ES-I3 (cell line): ENCODE measurements around the gene NTN1.

Source experiments
- H3K36me3 ChIP-seq: 2 replicates; pipeline ENCODE4 v1.6.1; 2013; ENCODE audit warnings: mild to moderate bottlenecking, low read length, control low read depth, moderate library complexity; ENCODE audit not compliant: insufficient read depth
- H3K4me1 ChIP-seq: 2 replicates; pipeline ENCODE4 v1.6.1; 2013; ENCODE audit warnings: mild to moderate bottlenecking, control low read depth, low read length; ENCODE audit not compliant: insufficient read depth
- H3K9ac ChIP-seq: 2 replicates; pipeline ENCODE4 v1.6.1; 2013; ENCODE audit warnings: low read depth, mild to moderate bottlenecking, low read length, moderate library complexity
- H3K9me3 ChIP-seq: 2 replicates; pipeline ENCODE4 v1.6.1; 2013; ENCODE audit warnings: mild to moderate bottlenecking, low read length, moderate library complexity; ENCODE audit not compliant: control insufficient read depth, insufficient read depth

The NTN1 gene

GRCh38 chr17:9037736-9038135, 16.4 kb downstream of the NTN1 start:
- Histone ChIP-seq H3K4me1 (no peaks in the 10 kb centered on the region), H3K36me3 (no peaks in the 10 kb centered on the region), H3K9me3 (peaks cover 5% of the 10 kb centered on the region; the same call in 1 of the 2 replicates), H3K9ac (no peak overlapping the region)

- Histone ChIP-seq H3K9me3 (peaks cover 5% of the 10 kb centered on the region; the same call in 1 of the 2 replicates), H3K9ac (no peak overlapping the region), H3K36me3 (no peaks in the 10 kb centered on the region), H3K4me1 (no peaks in the 10 kb centered on the region)
Observed at GRCh38 chr17:9038380-9038779, 17.1 kb downstream of the NTN1 start.

GRCh38 chr17:9044772-9045463, 23.6 kb downstream of the NTN1 start:
- Histone ChIP-seq H3K9ac (no peak overlapping the region), H3K4me1 (no peaks in the 10 kb centered on the region; the same call in 1 of the 2 replicates), H3K36me3 (no peaks in the 10 kb centered on the region), H3K9me3 (peaks cover 2% of the 10 kb centered on the region; the same call in 1 of the 2 replicates)

GRCh38 chr17:9050801-9051401, 29.6 kb downstream of the NTN1 start:
- Histone ChIP-seq H3K4me1 (peaks cover 32% of the 10 kb centered on the region), H3K9me3 (peaks cover 2% of the 10 kb centered on the region), H3K9ac (no peak overlapping the region; the same call in 1 of the 2 replicates), H3K36me3 (no peaks in the 10 kb centered on the region)

GRCh38 chr17:9051561-9051960, 30.3 kb downstream of the NTN1 start:
- H3K9ac ChIP-seq: no peak overlapping the region
- peaks cover 32% of the 10 kb centered on the region for H3K4me1 ChIP-seq
- H3K36me3 ChIP-seq: no peaks in the 10 kb centered on the region
- peaks cover 2% of the 10 kb centered on the region for H3K9me3 ChIP-seq

- peaks cover 32% of the 10 kb centered on the region for H3K4me1 ChIP-seq
- no peak overlapping the region for H3K9ac ChIP-seq
- peaks cover 2% of the 10 kb centered on the region for H3K9me3 ChIP-seq
Observed at GRCh38 chr17:9052921-9053320, 31.6 kb downstream of the NTN1 start.

GRCh38 chr17:9053406-9053805, 32.1 kb downstream of the NTN1 start:
- Histone ChIP-seq H3K9me3 (peaks cover 5% of the 10 kb centered on the region), H3K4me1 (peaks cover 32% of the 10 kb centered on the region), H3K36me3 (no peaks in the 10 kb centered on the region), H3K9ac (no peak overlapping the region)

More at GRCh38 chr17:9052921-9053320, 31.6 kb downstream of the NTN1 start:
- H3K36me3 ChIP-seq: no peaks in the 10 kb centered on the region

- H3K4me1 ChIP-seq: peaks cover 32% of the 10 kb centered on the region
- peak overlapping the region; percentile 34 for H3K9ac ChIP-seq
- H3K36me3 ChIP-seq: no peaks in the 10 kb centered on the region
- peaks cover 2% of the 10 kb centered on the region for H3K9me3 ChIP-seq
Observed at GRCh38 chr17:9054126-9054975, 33.0 kb downstream of the NTN1 start.

- Histone ChIP-seq H3K4me1 (peaks cover 32% of the 10 kb centered on the region), H3K36me3 (no peaks in the 10 kb centered on the region), H3K9me3 (peaks cover 2% of the 10 kb centered on the region; the same call in 1 of the 2 replicates), H3K9ac (no peak overlapping the region)
Observed at GRCh38 chr17:9055281-9055680, 34.0 kb downstream of the NTN1 start.

GRCh38 chr17:9056566-9056965, 35.3 kb downstream of the NTN1 start:
- Histone ChIP-seq H3K9me3 (peaks cover 2% of the 10 kb centered on the region; the same call in 1 of the 2 replicates), H3K9ac (no peak overlapping the region), H3K4me1 (peaks cover 24% of the 10 kb centered on the region), H3K36me3 (no peaks in the 10 kb centered on the region)

- Histone ChIP-seq H3K36me3 (no peaks in the 10 kb centered on the region), H3K9ac (no peak overlapping the region), H3K4me1 (peaks cover 28% of the 10 kb centered on the region), H3K9me3 (peaks cover 2% of the 10 kb centered on the region; the same call in 1 of the 2 replicates)
Observed at GRCh38 chr17:9057310-9057709, 36.0 kb downstream of the NTN1 start.

GRCh38 chr17:9062399-9062902, 41.1 kb downstream of the NTN1 start:
- Histone ChIP-seq H3K4me1 (peaks cover 10% of the 10 kb centered on the region; the same call in 1 of the 2 replicates), H3K36me3 (no peaks in the 10 kb centered on the region), H3K9me3 (peaks cover 2% of the 10 kb centered on the region; the same call in 1 of the 2 replicates), H3K9ac (no peak overlapping the region)

- no peaks in the 10 kb centered on the region for H3K36me3 ChIP-seq
- H3K9ac ChIP-seq: no peak overlapping the region
- H3K4me1 ChIP-seq: peaks cover 10% of the 10 kb centered on the region; the same call in 1 of the 2 replicates
- H3K9me3 ChIP-seq: no peaks in the 10 kb centered on the region
Observed at GRCh38 chr17:9064311-9064834, 43.1 kb downstream of the NTN1 start.

GRCh38 chr17:9071016-9071415, 49.7 kb downstream of the NTN1 start:
- Histone ChIP-seq H3K36me3 (no peaks in the 10 kb centered on the region), H3K9ac (no peak overlapping the region), H3K9me3 (no peaks in the 10 kb centered on the region), H3K4me1 (no peaks in the 10 kb centered on the region)
